Left ventricle myocardium inferior (tissue), 1 donor: ENCODE measurements around the gene PSMD8. TPM values are rescaled to one million over a fixed set of nuclear protein-coding genes. Genes with fewer than 3 reads are reported as not detected.
"Not testable (repeated sequence)": the region's sequence is repeated elsewhere in the genome, so short reads cannot be mapped to it uniquely, and the experiment has no call there.

ENCODE experiments used
- DNase-seq: peaks from one replicate; pipeline ENCODE4 v3.0.0-alpha.2; 2020
- H3K27ac ChIP-seq: fragments of 200-600 bp; replicated peaks from 2 replicates; pipeline ENCODE4 v1.8.0; 2021
- H3K27me3 ChIP-seq: fragments of 200-600 bp; 2 replicates; pipeline ENCODE4 v1.8.0; 2021; ENCODE audit warnings: low read depth
- H3K36me3 ChIP-seq: fragments of 200-600 bp; 2 replicates; pipeline ENCODE4 v1.8.0; 2021
- H3K4me1 ChIP-seq: fragments of 200-600 bp; 2 replicates; pipeline ENCODE4 v1.8.0; 2021
- H3K4me3 ChIP-seq: fragments of 200-600 bp; 2 replicates; pipeline ENCODE4 v1.8.0; 2021; ENCODE audit warnings: mild to moderate bottlenecking, moderate library complexity
- H3K9me3 ChIP-seq: fragments of 200-600 bp; replicated peaks from 2 replicates; pipeline ENCODE4 v1.8.0; 2021
- intact Hi-C: fragments of 100-400 bp; cut with micrococcal nuclease; formaldehyde crosslinking; loops from one replicate; pipeline ENCODE4 v1.11.0; 2022
- total RNA-seq: library from RNA; stranded (reverse); fragmentation: NEBNext Ultra II Directional; extraction: Animal tissue kit (Norgen Biotek cat#: 25700); gene quantifications from one replicate; pipeline ENCODE4 v1.2.1, GENCODE V29; 2021
- TF ChIP-seq, protein P1 (sequence below): fragments of 200-600 bp; IDR thresholded peaks from 2 replicates; pipeline ENCODE4 v1.8.0; 2021; ENCODE audit warnings: antibody characterized with exemption, mild to moderate bottlenecking, borderline replicate concordance
- donor health status: DM: no; HTN: yes; CAD: no; lungs with severe emphysema.

PSMD8 gene
- total RNA-seq, 1 donor from 2014 or later: 349 TPM

DNA sequence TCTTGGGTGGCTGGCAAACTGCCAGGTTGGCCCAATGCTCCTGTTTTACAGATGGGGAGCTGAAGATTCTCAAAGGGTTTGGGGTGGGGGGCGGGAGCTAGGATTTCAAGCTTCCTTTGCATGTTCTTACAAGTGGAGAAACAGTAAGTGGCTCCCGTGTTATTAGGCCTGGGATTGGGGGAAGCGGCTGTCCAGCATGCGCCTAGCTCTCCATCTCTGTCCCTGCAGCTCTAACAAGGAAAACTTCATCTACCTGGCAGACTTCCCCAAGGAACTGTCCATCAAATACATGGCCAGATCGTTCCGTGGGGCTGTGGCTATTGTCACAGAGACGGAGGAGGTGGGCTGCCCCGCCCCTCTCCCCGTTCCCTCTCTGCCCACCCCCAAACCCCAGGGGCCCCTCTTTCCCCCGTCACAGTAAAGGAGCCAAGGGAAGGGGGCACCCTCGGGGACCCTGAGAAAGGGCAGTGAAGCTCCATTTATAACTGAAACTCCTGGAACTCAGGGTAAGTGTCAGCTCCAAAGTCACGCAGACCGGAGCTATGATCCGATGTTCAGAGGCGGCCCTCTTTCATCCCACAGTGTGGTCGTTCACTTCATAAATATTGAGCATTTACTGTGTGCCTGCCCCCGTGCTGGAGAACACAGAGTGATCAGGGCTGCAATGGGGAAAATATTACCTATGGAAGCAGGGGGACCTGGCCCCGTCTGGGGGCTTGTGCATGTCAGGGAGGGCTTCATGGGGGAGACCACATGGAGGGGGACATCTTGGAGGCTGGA lies 14.9 kb upstream of the PSMD8 start:
- Histone ChIP-seq H3K4me3 (no peak overlapping the region), H3K4me1 (peaks cover 20% of the 10 kb centered on the region), H3K27ac (no peak overlapping the region), H3K9me3 (no peaks in the 10 kb centered on the region), H3K27me3 (peaks cover 65% of the 10 kb centered on the region), H3K36me3 (no peaks in the 10 kb centered on the region)
- TF ChIP-seq, protein P1, sequence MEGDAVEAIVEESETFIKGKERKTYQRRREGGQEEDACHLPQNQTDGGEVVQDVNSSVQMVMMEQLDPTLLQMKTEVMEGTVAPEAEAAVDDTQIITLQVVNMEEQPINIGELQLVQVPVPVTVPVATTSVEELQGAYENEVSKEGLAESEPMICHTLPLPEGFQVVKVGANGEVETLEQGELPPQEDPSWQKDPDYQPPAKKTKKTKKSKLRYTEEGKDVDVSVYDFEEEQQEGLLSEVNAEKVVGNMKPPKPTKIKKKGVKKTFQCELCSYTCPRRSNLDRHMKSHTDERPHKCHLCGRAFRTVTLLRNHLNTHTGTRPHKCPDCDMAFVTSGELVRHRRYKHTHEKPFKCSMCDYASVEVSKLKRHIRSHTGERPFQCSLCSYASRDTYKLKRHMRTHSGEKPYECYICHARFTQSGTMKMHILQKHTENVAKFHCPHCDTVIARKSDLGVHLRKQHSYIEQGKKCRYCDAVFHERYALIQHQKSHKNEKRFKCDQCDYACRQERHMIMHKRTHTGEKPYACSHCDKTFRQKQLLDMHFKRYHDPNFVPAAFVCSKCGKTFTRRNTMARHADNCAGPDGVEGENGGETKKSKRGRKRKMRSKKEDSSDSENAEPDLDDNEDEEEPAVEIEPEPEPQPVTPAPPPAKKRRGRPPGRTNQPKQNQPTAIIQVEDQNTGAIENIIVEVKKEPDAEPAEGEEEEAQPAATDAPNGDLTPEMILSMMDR: no peak
- intact Hi-C loops: no loop called here
- DNase-seq: no peak

DNA sequence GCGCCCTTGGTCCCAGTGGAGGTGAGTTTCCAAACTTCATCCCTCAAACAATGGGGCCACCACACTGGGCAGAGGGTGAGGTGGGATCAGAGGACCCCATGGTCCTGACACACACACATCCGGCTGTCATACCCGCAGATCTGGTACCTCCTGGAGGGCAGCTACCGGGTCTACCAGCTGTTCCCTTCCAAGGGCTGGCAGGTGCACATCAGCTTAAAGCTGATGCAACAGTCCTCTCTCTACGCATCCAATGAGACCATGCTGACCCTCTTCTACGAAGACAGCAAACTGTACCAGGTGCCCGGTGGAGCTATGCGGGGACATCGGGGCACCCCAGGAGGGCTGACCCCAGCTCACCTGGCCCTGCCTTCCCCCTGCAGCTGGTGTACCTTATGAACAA lies 14.0 kb upstream of the PSMD8 start:
- H3K9me3 ChIP-seq: no peaks in the 10 kb centered on the region
- no peaks in the 10 kb centered on the region for H3K36me3 ChIP-seq
- intact Hi-C loops: no loop called here
- no peak overlapping the region for H3K4me3 ChIP-seq
- H3K4me1 ChIP-seq: peaks cover 20% of the 10 kb centered on the region
- no peak overlapping the region for H3K27ac ChIP-seq
- DNase-seq: no peak
- TF ChIP-seq, protein P1: no peak
- H3K27me3 ChIP-seq: peaks cover 56% of the 10 kb centered on the region

DNA sequence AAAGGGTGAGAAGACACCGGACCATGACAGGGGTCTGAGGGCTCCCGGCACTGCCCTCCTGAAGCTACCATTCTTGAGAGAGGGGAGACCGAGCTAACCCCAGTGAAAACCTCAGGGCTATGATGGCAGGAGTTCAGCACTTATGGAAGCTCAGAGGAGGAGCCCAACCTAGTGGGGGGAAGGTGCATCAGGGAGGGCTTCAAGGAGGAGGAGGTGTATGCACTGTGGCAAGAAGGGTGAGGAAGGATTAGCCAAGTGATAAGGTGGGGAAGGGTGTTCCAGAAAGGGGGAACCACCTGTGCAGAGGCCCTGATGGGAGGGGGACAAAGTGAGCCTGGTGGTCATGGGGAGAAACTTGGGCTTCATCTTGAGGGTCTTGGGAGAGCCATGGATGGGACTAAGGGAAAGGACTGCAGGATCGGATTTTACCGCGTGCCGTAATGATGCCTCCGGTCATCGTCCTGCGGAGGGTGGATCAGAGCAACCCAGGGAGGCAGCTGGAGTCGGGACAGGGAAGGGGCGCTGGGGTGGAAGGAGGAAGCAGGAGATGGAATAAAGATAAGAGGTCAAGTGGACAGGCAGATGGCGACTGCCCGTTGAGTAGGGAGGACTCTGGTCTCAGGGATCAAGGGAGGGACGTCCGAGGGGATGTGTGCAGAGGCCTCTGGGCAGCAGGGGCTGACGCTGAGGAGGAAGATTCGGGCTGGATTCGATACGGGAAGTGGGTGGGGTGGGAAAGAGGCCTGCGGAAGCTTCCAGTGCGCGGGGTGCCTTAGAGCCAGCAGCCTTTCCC lies 13.3 kb upstream of the PSMD8 start:
- Histone ChIP-seq H3K4me3 (peak overlapping the region; percentile 86), H3K36me3 (no peaks in the 10 kb centered on the region), H3K9me3 (no peaks in the 10 kb centered on the region), H3K27ac (peak overlapping the region; percentile 75), H3K27me3 (peaks cover 49% of the 10 kb centered on the region), H3K4me1 (peaks cover 20% of the 10 kb centered on the region)
- TF ChIP-seq, protein P1: no peak
- intact Hi-C loops: no loop called here
- no peak for DNase-seq

DNA sequence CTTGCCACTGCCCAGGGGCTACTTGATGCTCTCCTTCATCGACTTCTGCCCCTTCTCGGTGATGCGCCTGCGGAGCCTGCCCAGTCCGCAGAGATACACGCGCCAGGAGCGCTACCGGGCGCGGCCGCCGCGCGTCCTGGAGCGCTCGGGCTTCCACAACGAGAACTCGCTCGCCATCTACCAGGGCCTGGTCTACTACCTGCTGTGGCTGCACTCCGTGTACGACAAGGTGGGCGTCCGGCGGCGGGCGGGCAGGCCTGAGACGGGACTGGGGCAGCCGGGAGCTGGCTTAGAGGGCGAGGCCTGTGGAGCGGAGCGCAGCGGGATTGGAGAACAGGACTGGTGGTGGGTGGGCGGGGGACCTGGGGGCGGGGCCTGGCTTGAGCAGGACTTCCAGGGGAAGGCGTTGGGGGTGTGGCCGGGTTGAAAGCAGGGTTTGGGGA lies 12.7 kb upstream of the PSMD8 start:
- Histone ChIP-seq H3K27me3 (peaks cover 43% of the 10 kb centered on the region), H3K4me3 (peak overlapping the region; percentile 86), H3K36me3 (no peaks in the 10 kb centered on the region), H3K4me1 (peaks cover 20% of the 10 kb centered on the region), H3K27ac (peak overlapping the region; percentile 75), H3K9me3 (no peaks in the 10 kb centered on the region)
- peak; percentile 76 for DNase-seq
- intact Hi-C loops: no loop called here
- TF ChIP-seq, protein P1: peak; percentile 34

DNA sequence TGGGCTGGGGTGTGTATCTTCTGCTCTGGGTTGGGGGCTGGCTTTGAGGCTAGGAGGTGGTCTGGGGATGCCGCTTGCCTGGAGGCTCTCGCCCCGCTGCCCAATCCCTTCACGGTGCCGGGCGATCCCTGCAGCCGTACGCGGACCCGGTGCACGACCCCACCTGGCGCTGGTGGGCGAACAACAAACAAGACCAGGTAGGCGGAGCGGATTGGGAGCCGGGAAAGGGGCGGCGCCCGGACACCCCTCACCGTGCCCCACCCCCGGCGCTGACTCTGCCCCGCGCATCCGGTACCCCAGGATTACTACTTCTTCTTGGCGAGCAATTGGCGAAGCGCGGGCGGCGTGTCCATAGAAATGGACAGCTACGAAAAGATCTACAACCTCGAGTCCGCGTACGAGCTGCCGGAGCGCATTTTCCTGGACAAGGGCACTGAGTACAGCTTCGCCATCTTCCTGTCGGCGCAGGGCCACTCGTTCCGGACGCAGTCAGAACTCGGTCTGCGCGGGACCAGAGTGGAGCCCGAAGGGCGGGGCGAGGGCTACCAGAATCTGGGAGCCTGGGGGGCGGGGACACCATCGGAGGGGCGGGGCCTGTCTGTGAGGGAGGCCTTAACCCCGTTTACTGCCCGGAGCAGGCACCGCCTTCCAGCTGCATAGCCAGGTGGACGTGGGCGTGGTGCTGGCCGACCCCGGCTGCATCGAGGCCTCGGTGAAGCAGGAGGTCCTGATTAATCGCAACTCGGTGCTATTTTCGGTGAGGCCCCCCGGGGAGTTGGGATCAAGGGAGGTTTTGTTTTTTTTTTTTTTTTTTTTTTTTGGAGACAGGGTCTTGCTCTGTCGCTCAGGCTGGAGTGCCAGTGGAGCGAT lies 12.1 kb upstream of the PSMD8 start:
- DNase-seq: peak; percentile 85
- Histone ChIP-seq H3K4me3 (peak overlapping the region; percentile 86), H3K36me3 (no peaks in the 10 kb centered on the region), H3K27ac (peak overlapping the region; percentile 75), H3K9me3 (no peaks in the 10 kb centered on the region), H3K4me1 (peaks cover 20% of the 10 kb centered on the region), H3K27me3 (peaks cover 36% of the 10 kb centered on the region)
- intact Hi-C loops: no loop called here
- TF ChIP-seq, protein P1: no peak

DNA sequence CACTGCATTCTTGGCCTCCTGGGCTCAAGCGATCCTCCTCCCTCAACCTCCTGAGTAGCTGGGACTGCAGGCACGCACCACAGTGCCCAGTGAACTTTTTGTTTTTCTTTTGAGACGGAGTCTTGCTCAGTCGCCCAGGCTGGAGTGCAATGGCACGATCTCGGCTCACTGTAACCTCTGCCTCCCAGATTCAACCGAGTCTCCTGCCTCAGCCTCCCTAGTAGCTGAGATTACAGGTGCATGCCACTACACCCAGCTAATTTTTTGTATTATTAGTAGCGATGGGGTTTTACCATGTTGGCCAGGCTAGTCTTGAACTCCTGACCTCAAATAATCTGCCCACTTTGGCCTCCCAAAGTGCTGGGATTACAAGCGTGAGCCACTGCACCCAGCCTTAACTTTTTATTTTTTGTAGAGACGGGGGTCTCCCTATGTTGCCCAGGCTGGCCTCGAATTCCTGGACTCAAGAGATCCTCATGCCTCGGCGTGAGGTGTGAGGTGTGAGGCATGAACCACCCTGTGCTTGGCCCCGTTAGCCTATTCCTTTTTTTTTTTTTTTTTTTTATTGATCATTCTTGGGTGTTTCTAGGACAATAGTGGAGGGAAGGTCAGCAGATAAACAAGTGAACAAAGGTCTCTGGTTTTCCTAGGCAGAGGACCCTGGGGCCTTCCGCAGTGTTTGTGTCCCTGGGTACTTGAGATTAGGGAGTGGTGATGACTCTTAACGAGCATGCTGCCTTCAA lies 11.3 kb upstream of the PSMD8 start:
- DNase-seq, H3K9me3 ChIP-seq, H3K36me3 ChIP-seq, intact Hi-C loops, H3K27ac ChIP-seq: not testable (repeated sequence)
- H3K4me3 ChIP-seq: peak overlapping the region; percentile 86
- H3K27me3 ChIP-seq: peaks cover 33% of the 10 kb centered on the region
- peaks cover 20% of the 10 kb centered on the region for H3K4me1 ChIP-seq
